HG02798 (cell line): ENCODE results near the gene CCDC200.
"Not testable (repeated sequence)": the region's sequence is repeated elsewhere in the genome, so short reads cannot be mapped to it uniquely, and the experiment has no call there.

Experiments
- ATAC-seq: cut with Tn5 transposase; IDR thresholded peaks from one replicate; pipeline ENCODE4 v1.9.1; 2021; ENCODE audit warnings: mild to moderate bottlenecking; ENCODE audit not compliant: unreplicated experiment, poor library complexity

Gene CCDC200

GRCh38 chr17:43228020-43228782 is at the start of gene CCDC200:
Gene CCDC200, minus strand, starts transcription at chr17:43228623. Its CDS starts 69 bp downstream, at chr17:43228554.
- ATAC-seq = not testable (repeated sequence)

- not testable (repeated sequence) for ATAC-seq
These were observed 44.5 kb upstream of the CCDC200 start for GRCh38 chr17:43272914-43273313.

- ATAC-seq = not testable (repeated sequence)
These were observed 44.1 kb upstream of the CCDC200 start for GRCh38 chr17:43272483-43272882.

- ATAC-seq = not testable (repeated sequence)
These were observed 42.4 kb upstream of the CCDC200 start for GRCh38 chr17:43270552-43271504.

GRCh38 chr17:43246456-43246855 is 18.0 kb upstream of the CCDC200 start:
- ATAC-seq = not testable (repeated sequence)

GRCh38 chr17:43240596-43241352 is 12.4 kb upstream of the CCDC200 start:
- not testable (repeated sequence) for ATAC-seq

- not testable (repeated sequence) for ATAC-seq
These were observed 11.2 kb upstream of the CCDC200 start for GRCh38 chr17:43239597-43239996.

- not testable (repeated sequence) for ATAC-seq
These were observed 5.5 kb upstream of the CCDC200 start, which contains the start of gene RNU2-1 for GRCh38 chr17:43233877-43234276. Gene RNU2-1, minus strand, starts transcription at chr17:43233977.

- not testable (repeated sequence) for ATAC-seq
These were observed 4.8 kb upstream of the CCDC200 start for GRCh38 chr17:43233263-43233662.

GRCh38 chr17:43232021-43232699 is 3.7 kb upstream of the CCDC200 start:
- not testable (repeated sequence) for ATAC-seq

GRCh38 chr17:43231205-43232020 is 3.0 kb upstream of the CCDC200 start:
- not testable (repeated sequence) for ATAC-seq

GRCh38 chr17:43226393-43226792 is 2.0 kb downstream of the CCDC200 start:
- ATAC-seq = no peak

- no peak for ATAC-seq
These were observed 4.2 kb downstream of the CCDC200 start for GRCh38 chr17:43224146-43224705.

- no peak for ATAC-seq
These were observed 7.8 kb downstream of the CCDC200 start for GRCh38 chr17:43220511-43221125.

- ATAC-seq = no peak
These were observed 8.6 kb downstream of the CCDC200 start for GRCh38 chr17:43219746-43220380.

- ATAC-seq = no peak
These were observed 9.4 kb downstream of the CCDC200 start for GRCh38 chr17:43219001-43219400.

- ATAC-seq = no peak
These were observed 10.8 kb downstream of the CCDC200 start for GRCh38 chr17:43217614-43218087.
